Activated CD8-positive, alpha-beta T cell treated with anti-CD3 and anti-CD28 coated beads, Interleukin-2, amount 10 ng/mL, durations not matched to agents 7 days and 5 days (primary cell): ENCODE data around the gene JCAD. TPM values are rescaled to one million over a fixed set of nuclear protein-coding genes. Genes with fewer than 3 reads are reported as not detected.

Source experiments
- ATAC-seq: fragments of 150-1000 bp; cut with Tn5 transposase; one replicate; pipeline ENCODE4 v1.10.0; 2021; ENCODE audit warnings: moderate library complexity
- CTCF ChIA-PET: fragments of 350-600 bp; sonication (Branson Sonifier 250); formaldehyde crosslinking; loops from one replicate; lab custom pipeline; 2021; ENCODE audit warnings: antibody characterized with exemption; lab: Charles Lee
- POLR2A ChIA-PET: fragments of 350-600 bp; sonication (Branson Sonifier 250); formaldehyde crosslinking; loops from one replicate; lab custom pipeline; 2021; ENCODE audit warnings: antibody characterized with exemption; lab: Charles Lee
- DNase-seq: peaks from one replicate; pipeline ENCODE4 v3.0.0-alpha.2; 2020
- H3K27ac Mint-ChIP-seq: one replicate; pipeline ENCODE4 v1.8.0; 2021; ENCODE audit warnings: mild to moderate bottlenecking, mixed read lengths
- H3K27me3 Mint-ChIP-seq: one replicate; pipeline ENCODE4 v1.8.0; 2021; ENCODE audit warnings: low read depth, mixed read lengths
- H3K36me3 Mint-ChIP-seq: one replicate; pipeline ENCODE4 v1.8.0; 2021; ENCODE audit warnings: low read depth, mixed read lengths
- H3K4me1 Mint-ChIP-seq: one replicate; pipeline ENCODE4 v1.8.0; 2021; ENCODE audit warnings: low read depth, mixed read lengths
- H3K4me3 Mint-ChIP-seq: one replicate; pipeline ENCODE4 v1.8.0; 2021; ENCODE audit warnings: mild to moderate bottlenecking, mixed read lengths
- H3K9me3 Mint-ChIP-seq: one replicate; pipeline ENCODE4 v1.8.0; 2022; ENCODE audit warnings: mixed read lengths; ENCODE audit not compliant: insufficient read depth
- total RNA-seq, 2 experiments: library from RNA; stranded (reverse); gene quantifications; one replicate each; pipeline ENCODE4 v1.2.3, GENCODE V29; 2021

Gene JCAD
- total RNA-seq, 2 experiments from 2014 or later, result 0.05 to 0.08 TPM

DNA sequence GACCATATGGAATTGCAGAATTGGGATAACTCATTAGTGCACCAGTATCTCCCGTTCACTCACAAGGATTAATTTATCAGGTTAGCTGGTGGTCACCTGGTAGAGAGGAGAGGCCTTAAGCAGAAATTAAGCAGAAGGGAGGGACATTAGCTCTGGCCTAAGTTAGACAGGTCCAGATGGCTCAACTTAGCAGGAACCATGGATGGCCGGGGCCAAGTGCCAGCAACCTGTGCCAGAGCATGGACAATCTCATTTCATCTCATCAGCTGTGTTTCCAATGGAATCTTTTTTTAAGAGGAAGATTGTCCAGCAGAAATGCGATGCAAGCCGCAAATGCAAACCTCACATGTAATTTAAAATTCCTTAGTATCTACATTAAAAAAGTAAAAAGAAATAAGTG is 82.2 kb downstream of the JCAD start:
- Mint-ChIP-seq H3K27me3 (peaks cover 7% of the 10 kb centered on the region), H3K27ac (no peak overlapping the region), H3K4me3 (no peak overlapping the region), H3K9me3 (no peaks in the 10 kb centered on the region), H3K36me3 (no peaks in the 10 kb centered on the region), H3K4me1 (no peaks in the 10 kb centered on the region)
- no peak for ATAC-seq
- CTCF ChIA-PET, result interaction anchor here (0.8 to 1.2 kb wide), 2 partner anchors 21 to 26 kb away, joined by 3 read pairs; no protein-coding TSS in a partner anchor
- POLR2A ChIA-PET, result no interaction called here
- DNase-seq, result no peak

DNA sequence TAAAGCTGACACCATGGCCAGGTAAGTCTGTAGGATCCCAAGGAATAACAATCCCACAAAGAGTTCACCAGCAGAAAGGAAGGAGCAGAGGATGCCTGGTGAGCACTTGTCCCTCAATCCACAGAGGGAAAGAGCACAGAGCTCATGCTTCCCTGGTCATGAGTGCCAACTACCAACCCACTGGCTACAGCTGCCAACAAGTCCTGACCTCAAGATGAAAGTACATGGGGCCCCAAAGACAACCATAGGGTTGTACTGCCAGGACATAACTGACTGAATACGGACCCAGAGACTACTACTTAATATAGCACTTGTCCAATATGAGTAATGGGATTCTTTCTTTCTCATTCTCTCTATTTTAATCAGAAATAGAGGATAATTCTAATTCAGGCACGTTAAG is 83.3 kb downstream of the JCAD start:
- Mint-ChIP-seq H3K27me3 (peaks cover 7% of the 10 kb centered on the region), H3K4me1 (no peaks in the 10 kb centered on the region), H3K4me3 (no peak overlapping the region), H3K36me3 (no peaks in the 10 kb centered on the region), H3K9me3 (no peaks in the 10 kb centered on the region), H3K27ac (no peak overlapping the region)
- POLR2A ChIA-PET, result no interaction called here
- DNase-seq (no peak), ATAC-seq (no peak)
- CTCF ChIA-PET, result no interaction called here

DNA sequence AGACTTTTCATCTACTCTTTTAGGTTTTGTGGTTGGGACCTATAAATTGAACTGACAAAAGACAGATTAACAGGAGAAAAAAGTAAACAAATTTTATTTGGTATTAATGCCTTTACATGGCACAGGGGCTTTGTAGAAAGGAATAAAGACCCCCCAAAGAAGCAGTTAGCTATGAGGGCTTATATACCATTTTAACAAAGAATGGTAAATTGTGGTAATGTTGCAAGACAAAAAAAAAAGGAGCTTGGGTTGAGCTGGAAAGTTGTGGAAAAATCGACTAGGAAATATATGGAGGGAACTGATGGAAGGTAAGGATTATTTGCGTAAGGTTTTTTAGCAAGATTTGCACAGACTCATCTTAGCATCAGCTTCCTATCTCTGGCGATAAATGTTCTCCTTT is 84.6 kb downstream of the JCAD start:
- Mint-ChIP-seq H3K27me3 (peaks cover 7% of the 10 kb centered on the region), H3K4me1 (no peaks in the 10 kb centered on the region), H3K9me3 (no peaks in the 10 kb centered on the region), H3K27ac (no peak overlapping the region), H3K4me3 (no peak overlapping the region), H3K36me3 (no peaks in the 10 kb centered on the region)
- CTCF ChIA-PET, result interaction anchor here (0.7 kb wide), 1 partner anchor 387 kb away, joined by 3 read pairs; no protein-coding TSS in a partner anchor
- POLR2A ChIA-PET, result no interaction called here
- ATAC-seq (no peak), DNase-seq (no peak)

GRCh38 chr10:29973921-29974320 is 85.5 kb downstream of the JCAD start:
- CTCF ChIA-PET, result no interaction called here
- Mint-ChIP-seq H3K36me3 (no peaks in the 10 kb centered on the region), H3K27me3 (peaks cover 7% of the 10 kb centered on the region), H3K4me1 (no peaks in the 10 kb centered on the region), H3K27ac (no peak overlapping the region), H3K9me3 (no peaks in the 10 kb centered on the region), H3K4me3 (no peak overlapping the region)
- DNase-seq, result no peak
- POLR2A ChIA-PET, result no interaction called here
- no peak for ATAC-seq

GRCh38 chr10:29970576-29970975 is 88.8 kb downstream of the JCAD start:
- Mint-ChIP-seq H3K9me3 (no peaks in the 10 kb centered on the region), H3K4me1 (no peaks in the 10 kb centered on the region), H3K27ac (no peak overlapping the region), H3K4me3 (no peak overlapping the region), H3K27me3 (no peaks in the 10 kb centered on the region), H3K36me3 (no peaks in the 10 kb centered on the region)
- DNase-seq (no peak), ATAC-seq (no peak)
- POLR2A ChIA-PET, result no interaction called here
- CTCF ChIA-PET, result no interaction called here

GRCh38 chr10:29970012-29970396 is 89.4 kb downstream of the JCAD start:
- ChIA-PET POLR2A (no interaction called here), CTCF (no interaction called here)
- Mint-ChIP-seq H3K27me3 (no peaks in the 10 kb centered on the region), H3K36me3 (no peaks in the 10 kb centered on the region), H3K4me3 (no peak overlapping the region), H3K4me1 (no peaks in the 10 kb centered on the region), H3K27ac (no peak overlapping the region), H3K9me3 (no peaks in the 10 kb centered on the region)
- no peak for DNase-seq
- no peak for ATAC-seq

DNA sequence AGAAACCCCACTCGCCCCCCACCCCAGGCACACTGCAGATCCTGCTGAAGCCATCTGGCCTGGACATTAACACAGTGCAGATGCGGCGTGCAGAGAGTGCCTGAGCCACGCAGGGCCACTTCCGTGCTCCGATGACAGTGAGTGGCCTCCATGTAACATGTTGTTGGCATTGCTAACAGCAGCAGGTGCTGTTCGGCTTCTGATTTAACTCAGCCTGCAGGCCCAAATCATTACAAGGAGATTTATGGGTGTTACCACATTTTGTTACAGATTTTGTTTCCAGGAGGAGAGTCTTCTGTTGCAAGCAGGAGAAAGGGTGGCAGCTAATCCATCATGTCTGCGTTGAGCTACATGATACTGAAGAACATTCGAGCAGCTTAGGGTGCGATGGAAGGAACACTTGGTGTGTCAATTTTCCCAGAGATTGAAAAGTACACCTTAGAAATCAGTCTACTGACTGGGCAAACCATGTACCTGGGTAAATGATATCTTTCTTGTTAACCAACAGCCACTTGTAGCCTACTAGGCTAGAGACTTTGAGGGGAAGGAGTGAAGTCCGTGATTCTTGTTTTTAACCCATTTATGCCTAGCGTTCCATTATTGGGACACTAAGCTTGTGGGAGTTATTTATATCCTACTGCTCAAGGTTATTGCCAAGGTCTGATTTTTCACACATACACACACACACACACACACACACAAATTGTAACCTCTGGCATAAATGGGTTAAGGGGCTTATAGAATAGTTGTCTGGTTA is 90.0 kb downstream of the JCAD start:
- POLR2A ChIA-PET, result no interaction called here
- CTCF ChIA-PET, result no interaction called here
- H3K4me3 Mint-ChIP-seq, result no peak overlapping the region
- no peak overlapping the region for H3K27ac Mint-ChIP-seq
- no peaks in the 10 kb centered on the region for H3K27me3 Mint-ChIP-seq
- no peaks in the 10 kb centered on the region for H3K36me3 Mint-ChIP-seq
- H3K9me3 Mint-ChIP-seq, result no peaks in the 10 kb centered on the region
- no peaks in the 10 kb centered on the region for H3K4me1 Mint-ChIP-seq
- no peak for DNase-seq
- ATAC-seq, result no peak

GRCh38 chr10:29968585-29968984 is 90.8 kb downstream of the JCAD start:
- DNase-seq (no peak), ATAC-seq (no peak)
- H3K36me3 Mint-ChIP-seq, result no peaks in the 10 kb centered on the region
- no peak overlapping the region for H3K27ac Mint-ChIP-seq
- H3K27me3 Mint-ChIP-seq, result no peaks in the 10 kb centered on the region
- no peak overlapping the region for H3K4me3 Mint-ChIP-seq
- no peaks in the 10 kb centered on the region for H3K9me3 Mint-ChIP-seq
- CTCF ChIA-PET, result no interaction called here
- POLR2A ChIA-PET, result no interaction called here
- H3K4me1 Mint-ChIP-seq, result no peaks in the 10 kb centered on the region

DNA sequence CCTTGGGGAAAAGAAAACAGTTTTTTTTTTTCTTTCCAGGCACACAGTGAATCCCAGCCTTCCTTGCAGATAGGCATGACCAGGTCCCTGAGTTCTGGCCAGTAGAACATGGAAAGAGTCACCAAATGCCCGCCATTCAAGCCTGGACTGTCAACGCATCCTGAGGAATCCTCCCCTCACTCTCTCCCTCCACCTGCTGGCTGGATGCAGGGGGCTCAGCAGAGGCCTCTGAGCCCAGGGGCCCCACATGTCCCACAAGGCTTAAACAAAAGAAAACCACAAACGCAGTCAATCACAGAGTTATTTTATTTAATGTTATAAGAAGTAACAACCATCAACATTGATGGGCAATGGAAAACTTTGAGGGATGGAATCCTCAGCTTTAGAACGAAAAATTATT is 93.1 kb downstream of the JCAD start:
- CTCF ChIA-PET, result no interaction called here
- Mint-ChIP-seq H3K27me3 (no peaks in the 10 kb centered on the region), H3K27ac (no peak overlapping the region), H3K9me3 (no peaks in the 10 kb centered on the region), H3K4me3 (no peak overlapping the region), H3K4me1 (no peaks in the 10 kb centered on the region), H3K36me3 (no peaks in the 10 kb centered on the region)
- ATAC-seq, result no peak
- POLR2A ChIA-PET, result no interaction called here
- no peak for DNase-seq
